ENCODE results near the gene MOGAT1. TPM values are rescaled to one million over a fixed set of nuclear protein-coding genes. Genes with fewer than 3 reads are reported as not detected.

Gene MOGAT1
- total RNA-seq, 1 experiment from 2014 or later, result 0.22 TPM

GRCh38 chr2:222731201-222731621 is 59.8 kb downstream of the MOGAT1 start:
- BruUV-seq (replicated peaks), result no TSS peak
- no peak for ATAC-seq
- no peak for TF ChIP-seq FOSL1 (IDR thresholded peaks at IDR 0.05; ENCODE audit: low read depth)
- Histone ChIP-seq H2AFZ (ENCODE audit: low read depth, low read length, poor library complexity, severe bottlenecking) (no peak overlapping the region), H3K9me3 (ENCODE audit: control insufficient read depth in 1 of 2, insufficient read depth in 1 of 2, low read depth in 1 of 2, low read length in 2 of 2) (no peaks in the 10 kb centered on the region), H3K27me3 (ENCODE audit: insufficient read depth, low read length) (no peaks in the 10 kb centered on the region), H3K4me2 (ENCODE audit: low read length) (no peak overlapping the region), H4K20me1 (ENCODE audit: insufficient read depth) (no peaks in the 10 kb centered on the region), H3K36me3 (ENCODE audit: control insufficient read depth in 1 of 2, insufficient read depth in 2 of 2, low read length in 2 of 2) (no peaks in the 10 kb centered on the region), H3K4me3 (replicated peaks in 1 of 2; ENCODE audit: low read depth in 1 of 2, low read length in 2 of 2) (no peak overlapping the region), H3K27ac (ENCODE audit: low read depth, low read length) (no peak overlapping the region), H3K79me2 (ENCODE audit: insufficient read depth, low read length) (no peaks in the 10 kb centered on the region), H3K9me2 (ENCODE audit: insufficient read depth) (no peaks in the 10 kb centered on the region), H3K9ac (ENCODE audit: low read length) (no peak overlapping the region), H3K4me1 (ENCODE audit: control insufficient read depth in 1 of 2, insufficient read depth in 2 of 2, low read length in 2 of 2) (no peaks in the 10 kb centered on the region)
- ChIA-PET POLR2A (no interaction called here), RAD21 (ENCODE audit: low non-redundant PET in 1 of 2, low total read pairs in 2 of 2, uncharacterized antibody in 2 of 2, unreplicated experiment in 2 of 2) (no interaction called here), CTCF (no interaction called here)
- intact Hi-C loops (cut with micrococcal nuclease), result no loop called here
- no peak for DNase-seq (ENCODE audit: low read depth, low spot score)

GRCh38 chr2:222732489-222733178 is 61.2 kb downstream of the MOGAT1 start:
- ATAC-seq (no peak), DNase-seq (ENCODE audit: low read depth, low spot score) (no peak)
- no peaks in the 10 kb centered on the region for H3K4me1 ChIP-seq (ENCODE audit: control insufficient read depth in 1 of 2, insufficient read depth in 2 of 2, low read length in 2 of 2)
- ChIA-PET RAD21 (ENCODE audit: low non-redundant PET in 1 of 2, low total read pairs in 2 of 2, uncharacterized antibody in 2 of 2, unreplicated experiment in 2 of 2) (no interaction called here), CTCF (no interaction called here), POLR2A (no interaction called here)
- H3K9me3 ChIP-seq (ENCODE audit: control insufficient read depth in 1 of 2, insufficient read depth in 1 of 2, low read depth in 1 of 2, low read length in 2 of 2), result no peaks in the 10 kb centered on the region
- H3K36me3 ChIP-seq (ENCODE audit: control insufficient read depth in 1 of 2, insufficient read depth in 2 of 2, low read length in 2 of 2), result no peaks in the 10 kb centered on the region
- BruUV-seq (replicated peaks), result no TSS peak
- no peak overlapping the region for H3K4me3 ChIP-seq (replicated peaks in 1 of 2; ENCODE audit: low read depth in 1 of 2, low read length in 2 of 2)
- TF ChIP-seq ELF1 (IDR thresholded peaks at IDR 0.05; ENCODE audit: borderline replicate concordance, low read depth), result no peak
- TF ChIP-seq ZNF274 (IDR thresholded peaks at IDR 0.05; ENCODE audit: low read depth, low read length), result no peak
- TF ChIP-seq SIN3A (IDR thresholded peaks at IDR 0.05; ENCODE audit: low read depth), result no peak
- TF ChIP-seq CBX3 (IDR thresholded peaks at IDR 0.05; ENCODE audit: low read depth), result no peak
- no peak for TF ChIP-seq CEBPB (IDR thresholded peaks at IDR 0.05; ENCODE audit: low read depth)
- TF ChIP-seq, protein P1, sequence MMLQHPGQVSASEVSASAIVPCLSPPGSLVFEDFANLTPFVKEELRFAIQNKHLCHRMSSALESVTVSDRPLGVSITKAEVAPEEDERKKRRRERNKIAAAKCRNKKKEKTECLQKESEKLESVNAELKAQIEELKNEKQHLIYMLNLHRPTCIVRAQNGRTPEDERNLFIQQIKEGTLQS (IDR thresholded peaks at IDR 0.05), result no peak
- no peak for TF ChIP-seq FOSL1 (IDR thresholded peaks at IDR 0.05; ENCODE audit: low read depth)
- H3K4me2 ChIP-seq (ENCODE audit: low read length), result no peak overlapping the region
- no peak overlapping the region for H3K27ac ChIP-seq (ENCODE audit: low read depth, low read length)
- H3K27me3 ChIP-seq (ENCODE audit: insufficient read depth, low read length), result no peaks in the 10 kb centered on the region
- H3K79me2 ChIP-seq (ENCODE audit: insufficient read depth, low read length), result no peaks in the 10 kb centered on the region
- intact Hi-C loops (cut with micrococcal nuclease), result no loop called here
- no peak overlapping the region for H3K9ac ChIP-seq (ENCODE audit: low read length)
- H3K9me2 ChIP-seq (ENCODE audit: insufficient read depth), result no peaks in the 10 kb centered on the region
- no peaks in the 10 kb centered on the region for H4K20me1 ChIP-seq (ENCODE audit: insufficient read depth)
- H2AFZ ChIP-seq (ENCODE audit: low read depth, low read length, poor library complexity, severe bottlenecking), result no peak overlapping the region

All from HCT116 (cell line).